Measurements from ENCODE around the gene CFAP77.
A peak's percentile ranks its signal among the peaks of the same experiment; 100 is the strongest.

The CFAP77 gene

GRCh38 chr9:132440735-132441134, 30.7 kb downstream of the CFAP77 start:
- no peak for ATAC-seq
- TF ChIP-seq ZNF8 (CRISPR knock-in tag; IDR thresholded peaks at IDR 0.05), result no peak
- TF ChIP-seq ESRRG (CRISPR knock-in tag; IDR thresholded peaks at IDR 0.05), result no peak
- TF ChIP-seq PATZ1 (CRISPR knock-in tag; IDR thresholded peaks at IDR 0.05; ENCODE audit: borderline replicate concordance), result no peak
- no peak for TF ChIP-seq PPARA (CRISPR knock-in tag; IDR thresholded peaks at IDR 0.05; ENCODE audit: borderline replicate concordance)
- TF ChIP-seq ZFP30 (CRISPR knock-in tag; IDR thresholded peaks at IDR 0.05), result no peak
- TF ChIP-seq CREB5 (CRISPR knock-in tag; IDR thresholded peaks at IDR 0.05; ENCODE audit: low read depth), result no peak

GRCh38 chr9:132441404-132441803, 31.4 kb downstream of the CFAP77 start:
- TF ChIP-seq ZC3H10 (CRISPR knock-in tag; IDR thresholded peaks at IDR 0.05) (no peak), ESRRG (CRISPR knock-in tag; IDR thresholded peaks at IDR 0.05) (no peak), ZNF8 (CRISPR knock-in tag; IDR thresholded peaks at IDR 0.05) (no peak)
- no peak for ATAC-seq

- ATAC-seq, result no peak
Measured at GRCh38 chr9:132443951-132444607, 34.1 kb downstream of the CFAP77 start.

GRCh38 chr9:132446887-132447286, 36.9 kb downstream of the CFAP77 start:
- TF ChIP-seq ZC3H10 (CRISPR knock-in tag; IDR thresholded peaks at IDR 0.05) (no peak), OSR1 (CRISPR knock-in tag; IDR thresholded peaks at IDR 0.05) (no peak), CSRNP3 (CRISPR knock-in tag; IDR thresholded peaks at IDR 0.05) (no peak), POU6F1 (CRISPR knock-in tag; IDR thresholded peaks at IDR 0.05; ENCODE audit: borderline replicate concordance, low read depth) (no peak), CSDC2 (CRISPR knock-in tag; IDR thresholded peaks at IDR 0.05) (no peak), ESRRG (CRISPR knock-in tag; IDR thresholded peaks at IDR 0.05) (no peak), ZNF70 (CRISPR knock-in tag; IDR thresholded peaks at IDR 0.05) (no peak), ZNF8 (CRISPR knock-in tag; IDR thresholded peaks at IDR 0.05) (no peak), RARB (CRISPR knock-in tag; IDR thresholded peaks at IDR 0.05) (no peak), SNAI2 (CRISPR knock-in tag; IDR thresholded peaks at IDR 0.05) (no peak), GLIS3 (CRISPR knock-in tag; IDR thresholded peaks at IDR 0.05) (no peak), ARNTL (CRISPR knock-in tag; IDR thresholded peaks at IDR 0.05; ENCODE audit: borderline replicate concordance, low read depth) (no peak), ZFP30 (CRISPR knock-in tag; IDR thresholded peaks at IDR 0.05) (no peak), TOX (CRISPR knock-in tag; IDR thresholded peaks at IDR 0.05; ENCODE audit: borderline replicate concordance) (no peak)
- ATAC-seq, result no peak

More at GRCh38 chr9:132443951-132444607, 34.1 kb downstream of the CFAP77 start:
- TF ChIP-seq ESRRG (CRISPR knock-in tag; IDR thresholded peaks at IDR 0.05) (no peak), ZFP3 (CRISPR knock-in tag; IDR thresholded peaks at IDR 0.05) (no peak)

GRCh38 chr9:132447346-132447745, 37.3 kb downstream of the CFAP77 start:
- 0 out of 3 replicates have a peak, but pooled peaks have one; percentile 22 for ATAC-seq
- TF ChIP-seq CSRNP3 (CRISPR knock-in tag; IDR thresholded peaks at IDR 0.05), result no peak
- no peak for TF ChIP-seq CREB5 (CRISPR knock-in tag; IDR thresholded peaks at IDR 0.05; ENCODE audit: low read depth)
- TF ChIP-seq SNAI2 (CRISPR knock-in tag; IDR thresholded peaks at IDR 0.05), result no peak
- no peak for TF ChIP-seq GLIS3 (CRISPR knock-in tag; IDR thresholded peaks at IDR 0.05)
- TF ChIP-seq OSR1 (CRISPR knock-in tag; IDR thresholded peaks at IDR 0.05), result no peak

Data from SK-N-SH treated with all-trans-retinoic acid at 6 μM for 48 hours (cell line).